Measurements from ENCODE around the gene NPFF.

GRCh38 chr12:53518381-53518780 is 11.1 kb upstream of the NPFF start:
- no peak for TF ChIP-seq POLR2A (IDR thresholded peaks at IDR 0.05)
- TF ChIP-seq CTCF (IDR thresholded peaks at IDR 0.05): no peak
- TF ChIP-seq POLR2AphosphoS5 (IDR thresholded peaks at IDR 0.05; ENCODE audit: insufficient read depth in 1 of 2, low read depth in 1 of 2): no peak
